OCI-LY3 (cell line): ENCODE measurements around the gene ERC1.

Experiments
- CTCF ChIP-seq: fragments of 200-600, 300-600 bp; sonication (generic); IDR thresholded peaks from 2 replicates; pipeline ENCODE4 v1.5.1; 2014; ENCODE audit warnings: antibody characterized with exemption, low read length, low read depth
- EZH2phosphoT487 ChIP-seq: fragments of 200-600 bp; shearing (Covaris generic); IDR thresholded peaks from 2 replicates; pipeline ENCODE4 v1.6.1; 2018; ENCODE audit warnings: antibody characterized with exemption, mixed run types, low read depth

DNA sequence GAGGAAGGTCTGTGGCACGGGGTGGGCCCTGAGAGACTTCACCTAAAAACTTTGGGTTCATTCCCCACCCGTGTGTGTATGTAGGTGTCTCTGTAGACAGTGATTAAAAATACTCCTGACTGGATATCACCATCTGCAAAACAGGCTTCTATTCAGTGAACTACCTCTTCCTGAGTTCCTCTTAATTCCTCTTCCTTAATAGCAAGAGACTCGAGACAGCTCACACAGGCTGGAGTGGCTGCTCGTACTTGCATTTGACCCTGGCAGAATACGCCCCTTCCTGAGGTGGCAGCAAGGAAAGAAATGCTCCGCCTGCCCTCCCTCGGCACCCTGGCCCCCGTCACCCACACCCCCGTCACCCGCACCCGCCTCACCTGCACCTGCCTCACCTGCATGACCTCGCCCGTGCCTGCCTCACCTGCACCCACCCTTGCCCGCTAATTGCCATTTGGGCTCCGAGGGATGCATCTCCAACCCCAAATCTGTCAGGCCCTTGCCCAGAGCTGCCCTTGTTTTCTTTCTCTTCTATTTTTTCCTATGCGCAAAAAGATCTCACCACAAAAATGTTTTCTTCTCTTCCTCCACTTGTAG is 513.4 kb downstream of the ERC1 start:
- TF ChIP-seq CTCF (no peak), EZH2phosphoT487 (no peak)
